Stimulated activated CD8-positive, alpha-beta memory T cell treated with anti-CD3 and anti-CD28 coated beads, Interleukin-4, amount 100 ng/mL, for 24 hours (primary cell): ENCODE data around the gene WDR86.

Experiments
- DNase-seq: peaks from one replicate; pipeline ENCODE4 v3.0.0-alpha.2; 2020; ENCODE audit warnings: low read depth

The WDR86 gene

DNA sequence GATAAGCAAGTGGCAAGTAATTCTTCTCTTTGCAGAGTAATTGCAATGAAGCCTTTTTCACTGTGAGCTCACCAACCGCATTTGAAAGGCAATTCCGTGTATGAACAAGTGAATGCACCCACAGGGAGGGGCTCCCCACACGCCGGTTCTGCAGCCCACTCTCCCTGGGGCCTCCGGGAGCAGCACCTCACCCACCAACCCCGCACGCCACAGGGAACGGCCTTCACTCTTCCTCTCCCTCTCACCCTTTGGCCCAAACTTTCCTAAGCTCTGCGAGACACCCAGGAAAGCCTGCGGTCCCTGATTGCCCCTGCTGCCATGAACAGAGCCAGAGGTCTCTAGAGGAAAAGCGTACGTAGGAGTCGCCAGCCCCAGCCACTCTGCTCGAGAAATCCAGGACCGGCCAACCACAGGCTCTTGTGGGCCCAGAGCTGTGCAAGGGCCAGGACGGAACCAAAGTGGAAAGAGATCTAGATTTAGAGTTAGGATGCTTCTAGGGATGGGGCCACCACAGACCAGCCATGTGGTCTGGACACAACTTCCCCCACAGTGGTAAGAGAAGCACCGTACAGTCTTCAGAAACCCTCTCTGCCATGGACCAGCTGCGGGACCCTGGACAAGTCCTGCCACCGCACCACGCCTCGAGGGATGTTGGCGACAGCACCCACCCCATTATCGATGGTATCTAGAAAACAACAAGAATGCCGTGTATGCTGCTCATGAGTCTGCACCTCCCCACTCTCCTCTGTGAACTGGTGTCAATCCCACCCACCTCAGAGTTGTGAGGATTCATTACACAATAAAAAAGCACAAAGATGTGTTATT lies 3.6 kb downstream of the WDR86 start:
- no peak for DNase-seq

DNA sequence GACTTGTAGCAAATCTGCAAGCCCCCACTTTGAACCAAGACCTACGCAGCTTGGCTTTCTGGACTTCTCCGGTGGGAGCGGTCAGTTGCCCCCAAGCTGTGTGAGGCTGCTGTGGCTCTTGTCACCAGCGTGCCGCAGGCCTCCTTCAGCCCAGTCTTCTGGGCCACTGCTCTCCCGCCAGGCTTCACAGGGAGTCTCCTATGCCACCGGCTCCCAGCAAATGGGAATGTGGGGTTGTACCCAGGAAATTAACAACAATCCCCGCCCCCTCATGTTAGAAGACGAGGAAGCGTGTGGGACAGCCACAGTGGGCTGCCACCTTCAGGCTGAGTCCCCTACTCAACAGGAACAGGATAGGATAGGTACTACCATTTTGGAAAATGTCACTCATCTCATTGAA lies 4.2 kb downstream of the WDR86 start:
- DNase-seq = no peak

DNA sequence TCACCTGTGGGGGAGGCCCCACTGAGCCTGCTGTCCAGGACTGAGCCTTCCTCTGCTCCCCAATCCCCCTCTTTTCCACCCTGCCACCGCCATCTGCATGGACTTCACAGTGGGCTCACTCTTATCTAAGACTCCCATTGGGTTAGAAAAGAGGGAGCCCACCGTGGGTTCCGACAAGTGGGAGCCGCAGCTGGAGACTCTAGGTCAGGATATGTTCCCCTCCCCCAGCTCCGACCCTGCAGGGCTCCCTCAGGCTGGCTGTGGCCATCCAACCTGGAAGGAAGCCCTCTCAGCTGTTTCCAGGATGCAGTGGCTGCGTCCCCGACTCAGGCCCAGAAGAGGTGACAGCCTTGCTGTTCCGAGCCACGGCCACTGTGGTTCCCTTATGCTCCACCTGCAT lies 4.8 kb downstream of the WDR86 start:
- DNase-seq = no peak

DNA sequence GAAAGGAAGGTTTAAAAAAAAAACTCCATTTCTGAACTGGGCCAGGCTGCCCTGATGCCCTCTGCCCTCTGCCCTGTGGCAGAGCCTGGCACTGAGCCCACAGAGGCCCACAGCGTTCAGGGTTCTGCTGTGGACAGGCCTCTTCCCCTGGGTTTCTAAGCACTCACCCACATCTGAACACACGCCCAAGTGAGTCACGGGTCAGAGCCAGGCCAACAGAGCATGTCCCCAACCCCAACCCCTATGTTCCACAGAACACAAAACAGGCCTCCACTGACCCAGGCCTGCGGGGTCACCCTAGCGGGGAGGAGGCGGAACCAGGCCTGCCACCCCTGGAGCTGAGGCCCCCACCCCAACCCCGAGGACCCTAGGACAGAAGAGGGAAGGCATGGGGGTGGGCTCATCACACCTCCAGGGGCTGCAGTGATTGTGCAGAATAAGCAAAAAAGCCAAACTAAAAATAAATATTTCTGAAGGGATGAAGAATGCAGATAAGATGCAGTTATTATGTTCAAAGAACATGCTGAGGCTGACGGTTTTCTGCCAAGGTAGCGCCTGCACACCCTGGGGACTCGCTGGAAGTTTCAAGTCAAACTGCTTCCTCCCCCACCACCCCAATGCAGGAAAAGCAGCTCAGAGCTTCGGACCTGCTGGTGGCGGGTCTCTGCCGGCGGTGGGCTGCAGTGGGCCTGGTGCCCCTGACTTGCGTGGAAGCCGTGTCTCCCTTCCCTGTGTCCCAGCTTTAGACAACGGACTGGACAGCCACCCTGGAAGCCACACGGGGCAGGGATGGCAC lies 5.4 kb downstream of the WDR86 start:
- no peak for DNase-seq

DNA sequence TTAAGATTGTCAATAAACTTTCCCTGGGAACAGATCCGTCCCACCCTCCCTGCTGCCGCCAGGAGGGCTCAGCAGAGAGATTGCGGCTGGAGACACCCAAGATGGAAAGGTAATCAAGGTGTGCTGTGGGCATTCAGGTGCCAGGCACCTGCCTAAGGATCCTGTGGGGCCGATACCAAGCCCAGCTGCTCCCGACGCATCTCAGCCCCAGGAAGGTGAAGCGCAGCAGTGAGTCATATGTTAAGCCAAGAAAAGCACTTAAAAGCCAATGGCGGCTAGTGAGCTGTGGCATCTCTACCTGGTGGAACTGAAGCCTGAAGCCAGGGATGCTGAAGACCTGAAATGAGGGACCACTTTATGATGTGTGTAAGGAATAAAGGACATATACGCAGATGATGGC lies 6.1 kb downstream of the WDR86 start:
- no peak for DNase-seq

DNA sequence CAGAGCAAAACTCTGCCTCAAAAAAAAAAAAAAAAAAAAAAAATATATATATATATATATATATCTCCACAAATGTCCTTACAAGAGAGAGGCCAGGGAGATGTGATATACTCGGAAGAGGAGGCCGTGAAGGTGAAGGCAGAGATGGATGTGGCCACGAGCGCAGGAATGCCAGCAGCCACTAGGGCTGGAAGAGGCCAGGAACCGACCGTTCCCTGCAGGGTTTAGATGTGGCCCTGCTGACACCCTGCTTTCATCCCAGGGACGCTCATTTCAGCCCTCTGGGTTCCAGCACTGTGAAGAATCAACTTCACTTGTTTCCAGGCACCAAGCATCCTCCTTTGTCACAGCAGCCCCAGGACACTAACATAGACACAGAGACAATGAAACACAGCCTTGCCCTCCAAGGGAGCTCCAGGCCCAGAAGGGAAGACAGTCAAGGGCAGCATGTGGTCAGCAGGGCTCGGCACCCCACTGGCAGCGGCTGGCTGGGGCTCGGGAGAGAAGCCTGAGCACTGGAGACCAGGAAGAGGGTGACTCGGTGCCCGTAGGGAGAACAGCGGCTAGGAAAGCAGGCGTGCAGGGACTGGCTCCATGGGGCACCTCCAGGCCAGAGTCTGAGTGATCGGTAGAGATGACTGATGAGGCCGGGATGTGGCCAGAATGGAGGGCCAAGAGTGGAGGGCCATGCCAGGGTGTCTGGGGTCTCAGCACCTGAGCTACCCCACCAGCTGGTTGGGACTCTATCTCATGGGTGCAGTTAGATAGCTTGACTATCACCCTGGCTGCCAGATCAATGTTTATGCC lies 7.6 kb downstream of the WDR86 start:
- DNase-seq = no peak

DNA sequence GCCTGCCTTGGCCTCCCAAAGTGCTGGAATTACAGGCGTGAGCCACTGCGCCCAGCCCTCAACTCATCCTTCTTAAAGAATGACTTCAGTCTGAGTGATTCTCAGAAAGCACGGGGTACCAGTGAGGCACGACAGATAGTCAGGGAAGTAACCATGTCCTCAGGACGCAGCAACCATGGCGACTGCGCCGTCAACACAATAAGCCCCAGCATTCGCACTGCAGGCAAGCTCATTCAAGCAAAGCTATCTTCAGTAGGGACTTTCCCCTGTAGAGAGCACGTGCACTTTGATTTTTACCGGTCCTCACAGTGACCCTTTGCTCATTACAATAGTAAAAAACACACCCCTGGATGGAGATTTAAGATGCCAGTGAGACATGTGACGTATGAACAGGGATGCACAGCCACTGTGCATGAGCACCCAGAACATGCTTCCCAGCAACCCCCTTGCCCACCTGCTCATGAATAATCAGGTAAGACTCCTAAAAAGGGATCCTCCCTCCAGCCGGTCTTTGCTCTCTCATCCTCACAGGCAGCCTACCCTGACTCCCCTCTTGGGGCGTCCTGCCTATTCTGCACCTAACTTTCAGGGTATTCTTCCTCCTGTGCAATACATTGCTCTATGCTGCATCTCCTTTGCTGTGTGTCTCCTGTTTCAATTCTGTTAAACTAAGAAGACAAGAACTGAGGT lies 9.1 kb downstream of the WDR86 start:
- no peak for DNase-seq

DNA sequence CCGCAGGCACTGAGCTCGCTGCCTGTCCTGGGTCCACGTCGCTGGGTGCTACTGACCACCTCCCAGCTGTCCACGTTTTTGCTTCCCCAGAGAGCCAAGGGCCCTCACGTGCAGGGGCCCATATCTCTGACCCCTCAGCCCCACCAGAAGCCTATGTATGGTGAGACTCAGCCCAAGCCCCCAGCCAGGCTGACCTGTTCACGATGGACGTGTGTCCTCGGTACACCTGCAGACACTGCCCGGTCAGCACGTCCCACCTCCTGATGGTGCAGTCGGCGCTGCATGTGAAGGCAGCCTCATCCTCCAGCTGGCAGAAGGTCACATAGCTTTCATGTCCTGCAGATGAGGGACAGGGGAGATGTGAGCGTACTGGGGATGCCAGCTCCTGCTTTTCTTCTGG lies 9.9 kb downstream of the WDR86 start:
- no peak for DNase-seq

DNA sequence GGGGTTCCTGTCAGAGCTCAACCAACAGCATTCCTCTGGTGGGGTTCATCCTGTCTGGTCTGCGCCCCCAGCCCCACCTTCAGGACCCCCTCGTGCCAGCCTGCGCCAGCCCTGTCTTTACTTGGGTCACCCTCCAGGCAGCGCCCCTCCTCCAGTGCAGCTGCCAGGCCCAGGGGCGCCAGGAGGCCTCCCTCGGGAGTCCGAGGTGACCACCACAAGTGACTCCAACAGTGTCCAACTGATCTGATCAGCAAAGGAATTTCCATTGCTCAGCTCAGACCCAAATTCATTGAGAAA lies 10.6 kb downstream of the WDR86 start:
- DNase-seq = no peak

DNA sequence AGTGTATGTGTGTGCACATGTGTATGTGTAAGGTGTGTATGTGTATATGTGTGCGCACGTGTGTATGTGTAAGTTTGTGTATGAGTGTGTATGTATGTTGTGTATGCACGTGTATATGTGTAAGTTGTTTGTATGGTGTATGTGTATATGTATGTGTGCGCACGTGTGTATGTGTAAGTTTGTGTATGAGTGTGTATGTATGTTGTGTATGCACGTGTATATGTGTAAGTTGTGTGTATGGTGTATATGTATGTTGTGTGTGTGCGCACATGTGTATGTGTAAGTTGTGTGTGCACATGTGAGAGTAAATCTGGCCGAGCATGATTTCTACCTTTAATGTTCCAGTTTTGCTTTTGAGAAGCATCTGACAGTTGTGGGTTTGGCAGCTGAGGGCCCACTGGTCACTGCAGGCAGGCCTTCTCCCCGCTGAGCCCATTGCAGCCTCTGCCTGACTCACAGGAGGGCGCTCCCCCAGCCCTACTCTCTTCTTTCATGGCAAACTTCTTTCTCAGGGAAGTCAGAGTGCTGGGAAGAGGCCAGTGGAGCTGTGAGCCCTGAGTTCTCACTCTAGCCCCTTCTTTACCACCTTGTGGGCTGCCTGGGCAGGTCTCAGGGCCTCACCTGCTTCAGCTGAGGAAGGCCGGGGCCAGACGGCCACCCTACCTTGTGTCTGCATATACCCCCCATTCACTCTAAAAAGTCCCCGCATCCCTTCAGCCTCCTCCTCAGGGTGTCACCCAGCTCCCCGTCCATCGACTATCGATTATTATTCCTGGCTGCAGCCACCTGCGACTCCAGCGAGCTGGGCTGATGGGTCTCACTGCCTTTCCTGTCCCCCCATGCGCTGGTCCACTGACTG lies 11.2 kb downstream of the WDR86 start:
- no peak for DNase-seq

DNA sequence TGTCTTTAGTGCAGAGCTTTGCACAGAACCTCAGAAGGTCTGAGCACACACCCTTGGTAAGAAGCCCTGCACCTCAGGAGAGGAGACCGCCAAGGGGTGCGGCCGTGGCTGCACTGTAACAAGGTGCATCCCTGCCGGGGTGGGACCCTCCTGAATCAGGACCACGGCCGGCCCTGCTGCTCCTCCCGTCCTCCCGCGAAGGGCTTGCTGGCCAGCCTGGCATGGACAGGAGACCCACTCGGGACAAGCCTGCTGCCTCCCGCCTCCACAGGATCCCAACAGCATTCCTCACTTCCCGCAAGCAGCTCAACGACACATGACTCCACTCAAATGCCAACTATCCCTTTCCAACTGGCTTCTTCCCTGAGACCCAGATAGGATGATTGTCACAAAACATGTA lies 12.8 kb downstream of the WDR86 start:
- no peak for DNase-seq

DNA sequence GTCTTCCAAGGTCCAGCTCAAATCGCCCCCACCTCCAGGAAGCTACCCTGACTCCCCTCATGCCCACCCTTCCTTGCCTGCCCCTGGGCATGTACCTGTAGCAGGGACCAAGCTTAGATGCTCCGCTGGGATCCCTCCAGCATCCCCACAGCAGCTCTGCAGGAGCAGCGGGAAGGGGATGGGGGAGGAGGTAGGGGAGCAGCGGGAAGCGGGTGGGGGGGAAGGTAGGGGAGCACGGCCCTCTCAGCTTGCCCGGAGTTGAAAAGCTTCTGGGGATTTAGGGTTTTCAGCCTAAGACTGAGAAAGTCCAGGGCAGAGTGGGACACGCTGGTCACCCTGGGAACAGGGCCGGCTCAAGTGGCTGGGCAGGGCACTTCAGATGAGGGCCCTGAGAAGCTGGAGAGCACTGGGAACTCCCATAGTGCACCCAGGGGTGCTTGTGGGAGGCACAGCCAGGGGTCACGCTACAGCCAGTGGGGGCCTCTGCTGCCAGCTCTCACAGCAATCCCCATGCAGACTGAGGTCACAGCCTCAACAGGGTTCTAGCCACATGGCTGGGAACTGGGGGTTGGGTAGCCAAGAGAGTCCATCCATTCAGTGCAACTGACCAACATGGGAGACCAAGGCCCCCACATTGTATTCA lies 13.4 kb downstream of the WDR86 start:
- no peak for DNase-seq

DNA sequence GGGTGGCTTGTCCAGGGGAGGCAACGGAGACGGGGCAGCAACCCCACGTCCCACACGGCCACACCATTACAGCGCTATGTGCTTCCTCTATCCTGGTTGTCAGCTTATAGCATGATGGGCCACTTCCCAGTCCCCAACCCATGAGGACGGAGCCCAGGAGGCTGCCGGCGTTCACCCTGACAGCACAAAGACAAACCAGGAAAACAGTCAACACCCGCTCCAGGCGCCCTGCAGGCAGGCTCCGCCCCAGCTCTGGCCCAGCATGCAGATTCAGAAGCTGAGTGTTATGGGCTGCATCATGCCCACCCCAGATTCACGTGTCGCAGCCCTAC lies 14.8 kb downstream of the WDR86 start:
- DNase-seq = no peak

DNA sequence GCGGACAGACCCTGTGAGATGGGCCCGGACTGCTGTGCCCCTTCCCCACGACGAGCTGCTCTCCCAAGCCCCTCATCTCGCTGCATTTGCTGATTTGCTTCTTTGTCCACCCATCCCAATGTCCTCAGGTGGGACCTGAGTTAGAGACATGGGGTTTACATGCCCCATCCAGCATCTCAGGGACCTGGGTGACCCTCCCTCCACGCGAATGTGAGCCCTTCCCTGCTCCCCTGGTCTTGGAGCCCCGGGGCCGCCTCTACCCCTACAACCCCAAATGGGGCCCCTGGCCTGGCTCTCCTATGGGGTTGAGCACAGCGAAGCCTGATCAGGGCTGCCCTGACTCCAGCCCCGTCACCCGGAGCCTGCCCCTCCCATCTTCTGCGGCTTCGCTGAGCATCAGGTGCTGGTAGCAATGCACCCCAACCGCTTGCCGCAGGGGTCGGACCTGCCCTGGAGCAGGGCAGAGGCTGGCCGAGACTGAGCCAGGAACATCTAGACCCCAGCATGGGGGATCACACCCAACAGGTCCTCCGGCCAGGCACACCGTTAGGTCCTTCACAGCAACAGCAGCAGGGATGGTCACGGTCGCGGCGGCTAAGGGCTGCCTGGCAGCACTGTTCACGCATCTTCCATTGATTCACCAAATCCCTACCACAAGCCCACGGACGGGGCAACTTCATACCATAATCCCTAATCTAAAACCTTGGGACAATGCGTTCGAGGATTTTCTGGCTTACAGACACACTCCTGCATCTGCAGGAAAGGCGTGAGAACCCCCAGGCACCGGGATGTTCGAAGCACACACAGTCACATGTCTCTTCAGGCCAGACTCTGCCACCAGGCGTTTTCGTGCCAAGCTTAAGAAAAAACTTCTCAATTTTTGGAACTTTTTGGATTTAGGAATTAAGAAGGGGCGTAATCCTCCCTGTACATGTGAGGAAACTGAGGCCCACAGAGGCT lies 15.5 kb downstream of the WDR86 start:
- no peak for DNase-seq

DNA sequence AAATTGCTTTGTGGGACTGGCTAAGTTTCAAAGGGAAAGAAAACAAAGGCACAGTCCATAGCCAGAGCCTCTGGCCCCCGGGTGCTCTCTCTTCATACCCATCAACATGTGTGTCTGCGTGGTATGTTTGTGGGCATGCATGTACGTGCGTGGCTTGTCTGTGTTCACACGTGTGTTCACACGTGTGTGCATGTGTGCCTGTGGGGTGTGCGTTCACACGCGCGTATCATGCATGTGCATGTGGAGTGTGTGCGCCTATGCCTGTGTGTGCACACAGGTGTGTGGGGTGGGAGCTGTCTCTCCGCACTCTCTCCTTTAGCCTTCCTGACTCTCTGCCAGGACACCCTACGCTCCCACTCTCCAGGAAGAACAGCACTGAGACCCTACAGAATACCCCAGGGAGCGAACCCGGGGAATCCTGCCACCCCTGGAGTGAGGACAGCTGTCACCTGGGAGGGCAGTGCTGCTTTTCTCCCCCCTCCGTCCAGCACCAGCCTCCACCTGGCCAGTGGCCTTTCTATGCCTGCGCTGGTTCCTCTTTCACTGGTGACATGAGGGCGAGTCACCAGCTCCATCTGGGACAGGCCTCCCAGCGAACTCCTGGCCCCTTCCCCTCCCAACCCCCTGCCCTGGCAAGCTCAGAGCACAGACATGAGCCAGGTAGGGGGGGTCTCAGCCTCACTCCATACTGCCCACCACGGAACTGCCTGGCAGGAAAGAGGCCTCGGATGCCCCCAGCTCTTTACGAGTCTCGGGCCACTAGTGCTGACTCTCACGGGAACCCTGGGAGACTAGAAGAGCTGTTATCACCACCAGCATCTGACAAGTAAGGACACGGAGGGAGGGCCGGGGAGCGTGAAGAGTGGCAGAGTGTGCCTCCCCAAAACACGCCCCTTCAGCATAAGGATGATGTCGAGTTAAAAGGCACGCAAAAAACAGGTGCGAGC lies 16.5 kb downstream of the WDR86 start:
- DNase-seq = no peak

DNA sequence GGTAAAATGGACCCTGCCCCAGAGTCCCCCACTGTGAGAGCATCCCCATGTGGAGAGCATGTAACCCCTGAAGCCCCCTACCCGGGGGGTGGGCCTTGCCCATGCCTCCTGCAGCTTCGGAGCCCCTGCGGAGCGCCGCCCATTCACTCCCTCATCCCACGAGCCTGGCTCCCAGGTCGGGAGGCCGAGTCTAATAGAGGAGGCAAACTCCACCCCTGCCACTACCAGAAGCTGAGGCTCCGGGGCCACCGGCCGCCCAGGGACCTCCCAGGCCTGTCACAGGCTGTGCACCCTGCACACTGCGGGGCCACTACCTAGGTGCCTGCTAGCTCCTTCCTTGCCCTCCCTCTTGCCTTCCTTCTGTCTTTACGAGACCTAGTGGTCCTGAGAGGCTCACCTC lies 17.4 kb downstream of the WDR86 start:
- no peak for DNase-seq

DNA sequence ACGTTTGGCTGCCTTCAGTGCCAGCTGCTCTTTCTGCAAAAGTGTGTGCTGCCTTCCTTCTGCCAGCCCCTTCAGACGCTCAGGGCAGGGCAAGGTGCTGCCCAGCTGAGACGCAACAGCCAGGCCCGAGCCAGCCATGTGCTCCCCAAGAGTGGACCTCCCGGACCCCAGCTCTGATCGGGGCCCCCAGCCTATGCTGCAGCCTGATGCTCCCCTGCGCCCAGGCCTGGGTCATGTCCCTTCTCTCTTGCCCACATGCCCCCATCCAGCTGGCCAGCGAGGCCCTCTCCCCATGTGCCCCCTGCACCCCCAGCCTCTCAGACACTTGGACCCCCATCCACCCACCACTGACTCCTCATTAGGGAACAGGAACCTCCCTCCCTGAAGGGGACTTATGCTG lies 17.8 kb downstream of the WDR86 start:
- DNase-seq = no peak

DNA sequence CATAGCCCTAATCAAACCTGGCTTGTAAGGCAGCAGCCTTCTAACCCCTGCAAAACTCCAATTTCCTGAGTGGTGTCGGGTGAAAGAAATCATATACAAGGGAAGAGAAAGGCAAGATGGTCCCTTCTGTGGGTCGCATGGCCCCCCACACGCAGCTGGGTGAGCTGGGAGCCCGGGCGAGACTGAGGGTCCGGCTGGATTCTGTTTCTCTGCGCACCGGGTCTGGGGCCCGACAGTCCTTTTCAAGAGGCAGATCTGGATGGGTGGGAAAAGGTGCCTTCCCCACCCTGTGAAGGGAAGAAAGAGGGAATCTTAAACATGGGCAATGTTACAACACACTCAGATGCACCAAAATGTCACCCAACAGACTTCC lies 18.5 kb downstream of the WDR86 start:
- no peak for DNase-seq
